Embryonic facial prominence (tissue), 1 donor: ENCODE measurements around the gene ANAPC4.

Source experiments
- DNase-seq: peaks from one replicate; pipeline ENCODE4 v3.0.0-alpha.2; 2016; ENCODE audit errors: extremely low spot score

Gene ANAPC4

GRCh38 chr4:25378437-25378743 is 1.3 kb downstream of the ANAPC4 start:
- DNase-seq = no peak

- DNase-seq = no peak
These were observed 2.5 kb downstream of the ANAPC4 start for GRCh38 chr4:25379591-25379990.

GRCh38 chr4:25383647-25384046 is 6.6 kb downstream of the ANAPC4 start:
- no peak for DNase-seq

- no peak for DNase-seq
These were observed 9.9 kb downstream of the ANAPC4 start for GRCh38 chr4:25386926-25387325.

- no peak for DNase-seq
These were observed 20.2 kb downstream of the ANAPC4 start for GRCh38 chr4:25397305-25397704.

- DNase-seq = no peak
These were observed 22.4 kb downstream of the ANAPC4 start for GRCh38 chr4:25399510-25399909.

GRCh38 chr4:25401066-25401465 is 24.0 kb downstream of the ANAPC4 start:
- no peak for DNase-seq

- no peak for DNase-seq
These were observed 25.5 kb downstream of the ANAPC4 start for GRCh38 chr4:25402521-25402920.

GRCh38 chr4:25403699-25404098 is 26.6 kb downstream of the ANAPC4 start:
- DNase-seq = no peak

GRCh38 chr4:25405453-25405852 is 28.4 kb downstream of the ANAPC4 start:
- DNase-seq = no peak

- DNase-seq = no peak
These were observed 29.1 kb downstream of the ANAPC4 start for GRCh38 chr4:25406081-25406692.

GRCh38 chr4:25410820-25411529 is 33.9 kb downstream of the ANAPC4 start:
- no peak for DNase-seq

- no peak for DNase-seq
These were observed 36.2 kb downstream of the ANAPC4 start for GRCh38 chr4:25413261-25413660.

- no peak for DNase-seq
These were observed 40.0 kb downstream of the ANAPC4 start for GRCh38 chr4:25417014-25417413.

- DNase-seq = no peak
These were observed 43.9 kb downstream of the ANAPC4 start for GRCh38 chr4:25420931-25421330.

- no peak for DNase-seq
These were observed 44.9 kb downstream of the ANAPC4 start for GRCh38 chr4:25421816-25422525.

- DNase-seq = no peak
These were observed 46.5 kb downstream of the ANAPC4 start for GRCh38 chr4:25423548-25423947.

GRCh38 chr4:25424539-25425228 is 47.6 kb downstream of the ANAPC4 start:
- no peak for DNase-seq

- no peak for DNase-seq
These were observed 48.3 kb downstream of the ANAPC4 start for GRCh38 chr4:25425361-25425760.

- DNase-seq = no peak
These were observed 50.8 kb downstream of the ANAPC4 start for GRCh38 chr4:25427871-25428270.

GRCh38 chr4:25430630-25431029 is 53.6 kb downstream of the ANAPC4 start:
- no peak for DNase-seq

- no peak for DNase-seq
These were observed 57.1 kb downstream of the ANAPC4 start for GRCh38 chr4:25433966-25434827.
